LNCAP (cell line): ENCODE measurements around the gene KMT2E.

Source experiments
- TF ChIP-seq, protein P1 (sequence below): fragments of 450-650 bp; IDR thresholded peaks from 2 replicates; pipeline ENCODE4 v1.5.1; 2017; ENCODE audit warnings: mild to moderate bottlenecking

Gene KMT2E

DNA sequence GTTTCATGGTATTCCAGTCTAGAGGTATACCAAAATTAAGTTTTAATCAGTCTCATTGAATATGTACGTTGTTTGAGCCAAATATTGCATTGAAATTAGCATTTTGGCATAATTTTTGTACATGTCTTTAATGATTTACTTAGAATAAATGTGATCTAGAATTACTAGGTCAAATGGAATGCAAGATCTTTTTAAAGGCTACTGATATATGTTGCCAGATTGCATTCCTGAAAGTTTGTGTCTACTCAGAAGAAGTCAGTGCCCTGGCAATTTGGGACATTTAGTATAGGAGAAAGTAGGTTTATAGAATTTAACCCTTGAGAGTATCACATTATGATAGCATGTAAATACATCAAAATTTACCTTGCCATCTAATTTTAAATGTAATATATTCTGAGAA, 32.4 kb downstream of the KMT2E start:
- TF ChIP-seq, protein P1, sequence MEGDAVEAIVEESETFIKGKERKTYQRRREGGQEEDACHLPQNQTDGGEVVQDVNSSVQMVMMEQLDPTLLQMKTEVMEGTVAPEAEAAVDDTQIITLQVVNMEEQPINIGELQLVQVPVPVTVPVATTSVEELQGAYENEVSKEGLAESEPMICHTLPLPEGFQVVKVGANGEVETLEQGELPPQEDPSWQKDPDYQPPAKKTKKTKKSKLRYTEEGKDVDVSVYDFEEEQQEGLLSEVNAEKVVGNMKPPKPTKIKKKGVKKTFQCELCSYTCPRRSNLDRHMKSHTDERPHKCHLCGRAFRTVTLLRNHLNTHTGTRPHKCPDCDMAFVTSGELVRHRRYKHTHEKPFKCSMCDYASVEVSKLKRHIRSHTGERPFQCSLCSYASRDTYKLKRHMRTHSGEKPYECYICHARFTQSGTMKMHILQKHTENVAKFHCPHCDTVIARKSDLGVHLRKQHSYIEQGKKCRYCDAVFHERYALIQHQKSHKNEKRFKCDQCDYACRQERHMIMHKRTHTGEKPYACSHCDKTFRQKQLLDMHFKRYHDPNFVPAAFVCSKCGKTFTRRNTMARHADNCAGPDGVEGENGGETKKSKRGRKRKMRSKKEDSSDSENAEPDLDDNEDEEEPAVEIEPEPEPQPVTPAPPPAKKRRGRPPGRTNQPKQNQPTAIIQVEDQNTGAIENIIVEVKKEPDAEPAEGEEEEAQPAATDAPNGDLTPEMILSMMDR, result no peak

DNA sequence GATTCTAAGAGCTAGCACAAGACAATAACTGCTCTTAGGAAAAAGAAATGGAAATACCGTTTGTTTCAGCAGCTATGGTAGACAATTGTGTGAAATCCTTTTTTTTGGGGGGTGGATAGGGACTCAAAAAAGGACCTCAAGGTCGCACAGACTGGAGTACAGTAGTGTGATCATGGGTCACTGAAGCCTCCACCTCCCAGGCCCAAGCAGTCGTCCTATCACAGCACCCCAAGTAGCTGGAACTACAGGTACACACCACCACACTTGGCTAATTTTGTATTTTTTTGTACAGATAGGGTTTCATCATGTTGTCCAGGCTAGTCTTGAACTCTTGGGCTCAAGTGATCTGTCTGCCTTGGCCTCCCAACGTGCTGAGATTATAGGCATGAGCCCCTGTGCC, 33.9 kb downstream of the KMT2E start:
- TF ChIP-seq, protein P1, result no peak

DNA sequence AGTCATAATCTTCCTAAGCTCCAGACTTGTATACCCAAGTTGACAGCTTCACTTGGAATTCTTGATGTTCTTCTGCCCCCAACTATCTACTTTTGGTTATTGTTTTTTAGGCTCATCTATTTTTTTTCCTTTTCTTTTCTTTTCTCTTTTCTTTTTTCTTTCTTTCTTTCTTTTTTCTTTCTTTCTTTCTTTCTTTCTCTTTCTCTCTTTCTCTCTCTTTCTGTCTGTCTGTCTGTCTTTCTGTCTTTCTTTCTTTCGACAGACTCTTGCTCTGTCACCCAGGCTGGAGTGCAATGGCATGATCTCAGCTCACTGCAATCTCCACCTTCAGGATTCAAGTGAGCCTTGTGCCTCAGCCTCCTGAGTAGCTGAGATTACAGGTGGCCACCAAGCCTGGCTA, 36.5 kb downstream of the KMT2E start:
- TF ChIP-seq, protein P1, result no peak

DNA sequence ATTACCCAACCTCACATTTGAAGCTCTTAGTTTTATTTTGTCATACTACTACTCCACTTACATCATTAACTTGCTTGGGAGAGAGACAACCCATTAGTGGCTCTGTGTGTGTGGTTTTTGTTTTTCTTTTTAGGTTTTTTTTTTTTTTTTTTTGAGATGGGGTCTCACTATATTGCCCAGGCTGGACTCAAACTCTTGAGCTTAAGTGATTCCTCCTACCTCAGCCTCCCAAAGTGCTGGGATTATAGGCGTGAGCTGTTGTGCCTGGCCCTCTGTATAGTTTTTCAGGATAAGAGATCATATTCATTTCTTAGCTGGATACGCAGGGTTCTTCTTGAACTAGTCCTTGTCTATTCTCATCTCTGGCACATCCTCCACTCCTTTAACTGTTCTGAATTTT, 41.1 kb downstream of the KMT2E start:
- TF ChIP-seq, protein P1, result no peak

DNA sequence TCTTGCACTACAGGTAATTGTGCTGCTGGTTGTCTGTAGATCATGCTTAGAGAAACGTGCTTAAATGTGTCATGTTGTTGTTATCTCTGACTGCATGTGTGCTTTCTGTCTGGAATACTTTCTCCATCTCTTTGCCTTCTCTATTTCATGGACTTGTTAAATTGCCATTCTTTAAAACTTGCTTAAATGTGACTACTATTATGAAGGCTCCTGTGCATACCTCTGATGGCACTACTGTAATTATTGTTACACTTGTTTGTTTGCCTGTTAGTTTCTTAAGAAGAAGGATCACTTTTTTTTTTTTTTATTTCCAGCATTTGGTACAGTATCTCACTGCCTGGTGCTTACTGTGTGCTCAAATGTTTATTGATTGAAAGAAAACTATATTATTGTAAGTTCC, 41.6 kb downstream of the KMT2E start:
- TF ChIP-seq, protein P1, result no peak

DNA sequence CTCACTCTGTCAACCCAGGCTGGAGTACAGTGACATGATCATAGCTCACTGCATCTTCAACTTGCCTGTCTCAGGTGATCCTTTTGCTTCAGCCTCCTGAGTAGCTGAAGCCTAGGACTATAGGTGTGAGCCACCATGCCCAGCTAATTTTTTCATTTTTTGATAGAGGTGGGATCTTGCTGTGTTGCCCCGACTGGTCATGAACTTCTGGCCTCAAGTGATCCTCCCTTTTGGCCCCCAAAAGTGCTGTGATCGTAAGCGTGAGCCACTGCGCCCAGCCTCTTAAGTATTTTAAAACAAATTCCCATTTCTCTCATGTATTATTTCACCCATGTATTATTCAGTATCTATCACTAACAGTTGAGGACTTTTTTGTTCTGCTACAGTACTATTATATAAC, 43.5 kb downstream of the KMT2E start:
- TF ChIP-seq, protein P1, result no peak

DNA sequence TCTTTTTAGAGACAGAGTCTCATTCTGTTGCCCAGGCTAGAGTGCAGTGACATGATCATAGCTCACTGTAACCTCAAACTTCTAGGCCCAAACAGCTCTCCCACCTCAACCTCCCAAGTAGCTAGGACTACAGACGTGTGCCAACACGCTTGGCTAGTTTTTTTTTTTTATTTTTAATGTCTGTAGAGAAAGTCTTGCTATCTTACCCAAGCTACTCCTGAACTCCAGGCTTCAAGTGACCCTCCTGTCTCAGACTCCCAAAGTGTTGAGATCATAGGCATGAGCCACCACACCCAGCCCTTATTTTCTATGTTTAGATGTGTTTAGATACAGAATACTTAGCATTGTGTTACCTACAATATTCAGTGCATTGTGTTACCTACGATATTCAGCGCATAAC, 46.4 kb downstream of the KMT2E start:
- TF ChIP-seq, protein P1, result no peak

DNA sequence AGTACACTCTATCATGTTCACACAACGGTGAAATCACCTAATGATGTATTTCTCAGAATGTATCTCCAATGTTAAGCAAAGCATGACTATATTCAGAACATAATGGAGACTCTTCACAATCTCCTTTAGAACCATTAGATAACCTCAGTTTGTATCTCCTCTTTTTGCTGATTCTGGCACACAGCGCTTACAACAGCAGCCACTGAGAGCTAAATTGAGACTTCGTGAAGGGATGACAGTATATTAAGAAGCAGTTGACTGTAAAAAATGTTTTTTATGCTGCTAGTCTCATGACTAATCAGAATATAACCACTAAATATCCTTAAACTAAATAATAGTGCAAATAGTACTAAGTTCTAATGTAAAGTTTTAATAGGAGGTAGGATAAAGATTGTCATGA, 46.9 kb downstream of the KMT2E start:
- TF ChIP-seq, protein P1, result no peak
